ENCODE measurements around the gene MAL.
"Not testable (repeated sequence)": the region's sequence is repeated elsewhere in the genome, so short reads cannot be mapped to it uniquely, and the experiment has no call there.

Gene MAL

GRCh38 chr2:95034221-95034620 lies 8.7 kb downstream of the MAL start:
- no peak for DNase-seq (ENCODE audit: low spot score)

- DNase-seq (ENCODE audit: low spot score): no peak
These were observed 9.3 kb downstream of the MAL start for GRCh38 chr2:95034818-95035217.

GRCh38 chr2:95036596-95037383 lies 11.3 kb downstream of the MAL start:
- no peak for DNase-seq (ENCODE audit: low spot score)

GRCh38 chr2:95037384-95037839 lies 11.9 kb downstream of the MAL start:
- no peak for DNase-seq (ENCODE audit: low spot score)

- not testable (repeated sequence) for DNase-seq (ENCODE audit: low spot score)
These were observed 12.5 kb downstream of the MAL start for GRCh38 chr2:95037841-95038585.

- no peak for DNase-seq (ENCODE audit: low spot score)
These were observed 13.3 kb downstream of the MAL start for GRCh38 chr2:95038635-95039298.

- DNase-seq (ENCODE audit: low spot score): no peak
These were observed 13.9 kb downstream of the MAL start for GRCh38 chr2:95039363-95039762.

GRCh38 chr2:95039978-95040377 lies 14.5 kb downstream of the MAL start:
- DNase-seq (ENCODE audit: low spot score): no peak

GRCh38 chr2:95040426-95040825 lies 14.9 kb downstream of the MAL start:
- DNase-seq (ENCODE audit: low spot score): no peak

GRCh38 chr2:95041060-95041823 lies 15.7 kb downstream of the MAL start:
- no peak for DNase-seq (ENCODE audit: low spot score)

GRCh38 chr2:95041824-95042442 lies 16.4 kb downstream of the MAL start:
- DNase-seq (ENCODE audit: low spot score): no peak

- DNase-seq (ENCODE audit: low spot score): no peak
These were observed 17.2 kb downstream of the MAL start for GRCh38 chr2:95042472-95043271.

- no peak for DNase-seq (ENCODE audit: low spot score)
These were observed 18.0 kb downstream of the MAL start for GRCh38 chr2:95043300-95044093.

GRCh38 chr2:95044601-95045000 lies 19.1 kb downstream of the MAL start:
- no peak for DNase-seq (ENCODE audit: low spot score)

GRCh38 chr2:95046371-95047112 lies 21.0 kb downstream of the MAL start:
- DNase-seq (ENCODE audit: low spot score): no peak

- DNase-seq (ENCODE audit: low spot score): no peak
These were observed 22.4 kb downstream of the MAL start for GRCh38 chr2:95047629-95048510.

GRCh38 chr2:95048825-95049682 lies 23.5 kb downstream of the MAL start:
- DNase-seq (ENCODE audit: low spot score): no peak
